GM23338 (cell line): ENCODE data around the gene HIBADH. TPM values are rescaled to one million over a fixed set of nuclear protein-coding genes. Genes with fewer than 3 reads are reported as not detected.

Experiments used
- ATAC-seq: fragments of 200-7000 bp; cut with Tn5 transposase; 3 replicates; pipeline ENCODE4 v1.9.1; 2020
- DNase-seq: peaks from one replicate; pipeline ENCODE4 v3.0.0-alpha.2; 2015; ENCODE audit warnings: low spot score
- H2AFZ ChIP-seq: fragments of 200-600 bp; sonication (generic); 2 replicates; pipeline ENCODE4 v1.8.0; 2016; ENCODE audit warnings: antibody characterized with exemption, mild to moderate bottlenecking, moderate library complexity
- H3F3A ChIP-seq: fragments of 200-600 bp; sonication (generic); replicated peaks from 2 replicates; pipeline ENCODE4 v1.8.0; 2017; ENCODE audit warnings: antibody characterized with exemption, mixed run types, low read depth
- H3K27ac ChIP-seq: fragments of 200-600 bp; sonication (generic); 2 replicates; pipeline ENCODE4 v1.6.1; 2016; ENCODE audit warnings: low read depth
- H3K27me3 ChIP-seq: fragments of 200-600 bp; sonication (generic); 2 replicates; pipeline ENCODE4 v1.8.0; 2016; ENCODE audit warnings: mild to moderate bottlenecking, mixed run types, moderate library complexity; ENCODE audit not compliant: insufficient read depth
- H3K36me3 ChIP-seq: fragments of 200-600 bp; sonication (generic); 2 replicates; pipeline ENCODE4 v1.8.0; 2016; ENCODE audit warnings: mild to moderate bottlenecking; ENCODE audit not compliant: insufficient read depth
- H3K4me1 ChIP-seq: fragments of 200-600 bp; sonication (generic); 2 replicates; pipeline ENCODE4 v1.8.0; 2016; ENCODE audit warnings: mild to moderate bottlenecking, moderate library complexity; ENCODE audit not compliant: insufficient read depth
- H3K4me2 ChIP-seq: fragments of 200-600 bp; sonication (generic); 2 replicates; pipeline ENCODE4 v1.7.1; 2017; ENCODE audit warnings: mixed run types
- H3K4me3 ChIP-seq: fragments of 200-600 bp; sonication (generic); 2 replicates; pipeline ENCODE4 v1.6.1; 2016; ENCODE audit warnings: mixed run types
- H3K79me2 ChIP-seq: fragments of 200-600 bp; sonication (generic); replicated peaks from 2 replicates; pipeline ENCODE4 v1.8.0; 2017; ENCODE audit warnings: mild to moderate bottlenecking; ENCODE audit not compliant: insufficient read depth
- H3K9me2 ChIP-seq: fragments of 200-600 bp; sonication (generic); 2 replicates; pipeline ENCODE4 v1.8.0; 2017; ENCODE audit not compliant: insufficient read depth
- H4K20me1 ChIP-seq: fragments of 200-600 bp; sonication (generic); replicated peaks from 2 replicates; pipeline ENCODE4 v1.8.0; 2017; ENCODE audit warnings: mild to moderate bottlenecking; ENCODE audit not compliant: insufficient read depth
- H3K27ac Mint-ChIP-seq: 2 replicates; pipeline ENCODE4 v1.8.0; 2020; ENCODE audit warnings: inconsistent platforms, mild to moderate bottlenecking, moderate library complexity, mixed read lengths
- H3K27me3 Mint-ChIP-seq: 3 replicates; pipeline ENCODE4 v1.8.0; 2022; ENCODE audit warnings: low read depth, mild to moderate bottlenecking, moderate library complexity, mixed read lengths, inconsistent platforms; ENCODE audit not compliant: insufficient read depth, poor library complexity
- H3K36me3 Mint-ChIP-seq: 3 replicates; pipeline ENCODE4 v1.8.0; 2021; ENCODE audit warnings: low read depth, mild to moderate bottlenecking, inconsistent platforms, moderate library complexity, mixed read lengths
- H3K4me1 Mint-ChIP-seq: 3 replicates; pipeline ENCODE4 v1.8.0; 2020; ENCODE audit warnings: mild to moderate bottlenecking, inconsistent platforms, mixed read lengths
- H3K4me3 Mint-ChIP-seq: 3 replicates; pipeline ENCODE4 v1.8.0; 2021; ENCODE audit warnings: moderate library complexity, mild to moderate bottlenecking, inconsistent platforms, mixed read lengths
- H3K9me3 Mint-ChIP-seq: 3 replicates; pipeline ENCODE4 v1.8.0; 2020; ENCODE audit warnings: moderate library complexity, mild to moderate bottlenecking, inconsistent platforms, mixed read lengths
- CREB1 ChIP-seq: fragments of 250-450 bp; sonication (Bioruptor Pico); IDR thresholded peaks from 2 replicates; pipeline ENCODE4 v1.5.0; 2020; ENCODE audit warnings: low read depth, mild to moderate bottlenecking, moderate library complexity
- CTCF ChIP-seq, 2 experiments: fragments of 200-600 bp in 1 of 2; sonication (generic) in 1 of 2; conservative IDR thresholded peaks; 2 replicates each; pipeline versions ENCODE4 v1.5.1 to v1.6.1; 2016 to 2017; ENCODE audit warnings: antibody characterized with exemption in 2 of 2, low read depth in 2 of 2, mild to moderate bottlenecking in 2 of 2, moderate library complexity in 1 of 2
- ETS1 ChIP-seq: IDR thresholded peaks from 2 replicates; pipeline ENCODE4 v1.6.1; 2016; ENCODE audit warnings: antibody characterized with exemption
- EZH2 ChIP-seq: fragments of 200-600 bp; sonication (generic); IDR thresholded peaks from one replicate; pipeline ENCODE4 v1.8.0; 2017; ENCODE audit warnings: antibody characterized with exemption, mild to moderate bottlenecking, low read depth; ENCODE audit not compliant: unreplicated experiment
- JUNB ChIP-seq: IDR thresholded peaks from one replicate; pipeline ENCODE4 v1.6.1; 2016; ENCODE audit warnings: antibody characterized with exemption; ENCODE audit not compliant: unreplicated experiment
- STAT1 ChIP-seq: IDR thresholded peaks from one replicate; pipeline ENCODE4 v1.6.1; 2016; ENCODE audit warnings: antibody characterized with exemption; ENCODE audit not compliant: unreplicated experiment
- ZNF114 ChIP-seq: fragments of 250-450 bp; sonication (Bioruptor Pico); IDR thresholded peaks from 2 replicates; pipeline ENCODE4 v1.5.0; 2020; ENCODE audit warnings: mild to moderate bottlenecking, moderate library complexity
- ZNF331 ChIP-seq: fragments of 250-450 bp; sonication (Bioruptor Pico); IDR thresholded peaks from 2 replicates; pipeline ENCODE4 v1.5.0; 2020; ENCODE audit warnings: low read depth, mild to moderate bottlenecking, moderate library complexity
- ZNF462 ChIP-seq: fragments of 250-450 bp; sonication (Bioruptor Pico); IDR thresholded peaks from 2 replicates; pipeline ENCODE4 v1.5.0; 2020; ENCODE audit warnings: mild to moderate bottlenecking, moderate library complexity
- polyA plus RNA-seq: library from polyadenylated mRNA; unstranded; fragments of >200 nt; fragmentation: Nextera tagmentation; extraction: Ambion mirVana; gene quantifications from 2 replicates; pipeline ENCODE4 v1.2.1, GENCODE V29; 2016
- total RNA-seq: library from RNA; depleted of rRNA; stranded (reverse); fragments of >200 nt; shearing (Covaris generic); gene quantifications from 2 replicates; pipeline ENCODE4 v1.2.3, GENCODE V29; 2014; rRNA removed

HIBADH gene
- total and polyA plus RNA-seq, 2 experiments from 2014 or later, result 31.3 to 57.0 TPM

DNA sequence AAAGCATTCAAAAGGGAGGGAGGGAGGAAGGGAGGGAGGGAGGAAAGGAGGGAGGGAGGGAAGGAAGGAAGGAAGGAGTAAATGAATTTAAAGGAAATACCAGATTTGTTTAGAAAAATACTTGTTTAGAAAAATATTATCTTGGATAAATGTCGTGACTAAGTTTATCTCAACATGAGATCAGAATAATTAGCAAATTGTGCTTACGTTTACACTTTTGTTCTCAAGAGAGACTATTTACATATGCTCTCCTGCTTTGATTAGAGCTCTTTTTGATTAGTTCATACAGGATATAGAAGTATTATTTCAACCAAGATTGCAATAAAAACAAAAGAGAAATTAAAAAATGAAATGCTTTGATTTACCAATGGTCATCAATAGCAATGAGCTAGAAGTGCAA, 186.2 kb downstream of the HIBADH start:
- Histone ChIP-seq H3F3A (no peaks in the 10 kb centered on the region), H3K9me2 (peaks cover 3% of the 10 kb centered on the region; the same call in 1 of the 2 replicates), H3K36me3 (no peaks in the 10 kb centered on the region), H3K4me3 (no peak overlapping the region), H2AFZ (no peak overlapping the region), H3K4me2 (no peak overlapping the region), H3K79me2 (no peaks in the 10 kb centered on the region), H3K27ac (no peak overlapping the region), H3K4me1 (no peaks in the 10 kb centered on the region), H4K20me1 (no peaks in the 10 kb centered on the region), H3K27me3 (no peaks in the 10 kb centered on the region)
- no peaks in the 10 kb centered on the region for H3K36me3 Mint-ChIP-seq
- H3K4me3 Mint-ChIP-seq, result no peak overlapping the region
- ATAC-seq (no peak), DNase-seq (no peak)
- peaks cover 7% of the 10 kb centered on the region for H3K27me3 Mint-ChIP-seq
- TF ChIP-seq ZNF331 (CRISPR knock-in tag), result no peak
- no peak for TF ChIP-seq JUNB
- TF ChIP-seq ZNF114 (CRISPR knock-in tag), result no peak
- no peak for TF ChIP-seq EZH2
- TF ChIP-seq ETS1, result no peak
- no peak for TF ChIP-seq ZNF462 (CRISPR knock-in tag)
- no peak for TF ChIP-seq CTCF (conservative IDR thresholded peaks at IDR 0.05; ENCODE audit: low read depth in 2 of 2)
- no peak for TF ChIP-seq CREB1 (CRISPR knock-in tag)
- no peak for TF ChIP-seq STAT1
- no peaks in the 10 kb centered on the region; the same call in 2 of the 3 replicates for H3K4me1 Mint-ChIP-seq
- no peak overlapping the region for H3K27ac Mint-ChIP-seq
- no peaks in the 10 kb centered on the region for H3K9me3 Mint-ChIP-seq

Other genes with a start within 250 kb of the HIBADH start
- 53.1 and 56.5 TPM in 2 replicates for gene TAX1BP1, start 77.3 kb upstream of the HIBADH start, total RNA-seq
- gene TAX1BP1, start 77.3 kb upstream of the HIBADH start, polyA plus RNA-seq, result 62.0 and 87.9 TPM in 2 replicates